Measurements from ENCODE around the gene NID2.

DNA sequence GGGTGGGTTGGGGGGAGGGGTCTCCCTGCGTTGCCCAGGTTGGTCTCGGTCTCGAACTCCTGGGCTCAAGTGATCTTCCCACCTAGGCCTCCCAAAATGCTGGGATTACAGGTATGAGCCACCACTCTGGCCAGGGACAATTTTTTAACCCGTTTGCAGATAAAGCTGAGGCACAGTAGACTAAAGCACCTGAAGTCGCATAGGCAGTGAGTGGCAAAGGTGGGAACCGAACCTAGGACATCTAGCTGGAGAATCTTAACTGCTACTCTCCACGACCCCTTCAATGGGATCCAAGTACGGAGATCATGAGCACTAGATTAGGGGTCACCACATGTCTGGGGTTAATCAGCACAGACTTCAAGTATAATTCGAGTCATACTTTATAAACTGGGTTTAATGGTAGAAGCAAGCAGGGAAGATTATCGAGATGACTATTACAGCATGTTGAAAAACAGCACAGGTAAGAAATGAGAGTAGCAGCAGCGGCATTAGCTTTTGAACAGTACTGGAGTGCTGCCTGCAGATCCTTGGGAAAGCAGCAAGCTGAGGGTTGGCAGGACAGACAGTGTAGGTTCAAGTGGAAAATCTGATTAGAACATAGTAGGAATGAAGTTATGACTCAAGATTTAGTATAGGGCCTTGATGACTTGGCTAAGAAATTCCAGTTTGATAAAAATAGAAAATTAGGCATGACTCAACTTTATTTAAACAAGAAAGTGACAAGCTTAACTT, 23.9 kb downstream of the NID2 start:
- TF ChIP-seq, protein P1, sequence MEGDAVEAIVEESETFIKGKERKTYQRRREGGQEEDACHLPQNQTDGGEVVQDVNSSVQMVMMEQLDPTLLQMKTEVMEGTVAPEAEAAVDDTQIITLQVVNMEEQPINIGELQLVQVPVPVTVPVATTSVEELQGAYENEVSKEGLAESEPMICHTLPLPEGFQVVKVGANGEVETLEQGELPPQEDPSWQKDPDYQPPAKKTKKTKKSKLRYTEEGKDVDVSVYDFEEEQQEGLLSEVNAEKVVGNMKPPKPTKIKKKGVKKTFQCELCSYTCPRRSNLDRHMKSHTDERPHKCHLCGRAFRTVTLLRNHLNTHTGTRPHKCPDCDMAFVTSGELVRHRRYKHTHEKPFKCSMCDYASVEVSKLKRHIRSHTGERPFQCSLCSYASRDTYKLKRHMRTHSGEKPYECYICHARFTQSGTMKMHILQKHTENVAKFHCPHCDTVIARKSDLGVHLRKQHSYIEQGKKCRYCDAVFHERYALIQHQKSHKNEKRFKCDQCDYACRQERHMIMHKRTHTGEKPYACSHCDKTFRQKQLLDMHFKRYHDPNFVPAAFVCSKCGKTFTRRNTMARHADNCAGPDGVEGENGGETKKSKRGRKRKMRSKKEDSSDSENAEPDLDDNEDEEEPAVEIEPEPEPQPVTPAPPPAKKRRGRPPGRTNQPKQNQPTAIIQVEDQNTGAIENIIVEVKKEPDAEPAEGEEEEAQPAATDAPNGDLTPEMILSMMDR (IDR thresholded peaks at IDR 0.05), result no peak
- no peak for TF ChIP-seq POLR2A (IDR thresholded peaks at IDR 0.05)

Data from testis (tissue), 2 donors.